Endothelial cell of umbilical vein (primary cell): ENCODE data around the gene CCDC124. TPM values are rescaled to one million over a fixed set of nuclear protein-coding genes. Genes with fewer than 3 reads are reported as not detected.

ENCODE experiments used
- BruUV-seq: library from RNA; stranded (reverse); fragments of 400-500 nt; replicated peaks from 2 replicates; lab custom pipeline; 2021; lab: Mats Ljungman, UMichigan
- CTCF ChIA-PET: fragments of 300-600, 350-600 bp; sonication (Branson Sonifier 250); formaldehyde crosslinking; loops from one replicate; lab custom pipeline; 2021; ENCODE audit warnings: antibody characterized with exemption, inconsistent platforms; lab: Charles Lee
- POLR2A ChIA-PET: fragments of 300-600, 350-600 bp; sonication (Branson Sonifier 250); formaldehyde crosslinking; loops from one replicate; lab custom pipeline; 2021; ENCODE audit warnings: antibody characterized with exemption, inconsistent platforms; lab: Charles Lee
- DNase-seq: peaks from one replicate; pipeline ENCODE4 v3.0.0-alpha.2; 2011; ENCODE audit warnings: low read depth, low spot score
- FAIRE-seq: peaks from 2 replicates; lab custom pipeline; 2011; peaks lifted over from hg19 to GRCh38; lab: Jason Lieb, UNC
- H2AFZ ChIP-seq: 2 replicates; pipeline ENCODE4 v1.6.0; 2012; ENCODE audit warnings: low read depth, low read length, control low read depth, inconsistent platforms
- H3K27ac ChIP-seq: 2 replicates; pipeline ENCODE4 v1.5.1; 2011; ENCODE audit warnings: low read depth, mild to moderate bottlenecking, control low read depth, low read length, moderate library complexity; ENCODE audit not compliant: insufficient read depth
- H3K27me3 ChIP-seq, 2 experiments: 2 replicates each; pipeline versions ENCODE4 v1.6.0 to v1.6.1; 2011; ENCODE audit warnings: low read length in 2 of 2, mixed read lengths in 1 of 2; ENCODE audit not compliant: control insufficient read depth in 2 of 2, insufficient read depth in 2 of 2
- H3K36me3 ChIP-seq, 2 experiments: 2 replicates in 1 of 2; 3 replicates in 1 of 2; pipeline ENCODE4 v1.5.1; 2011; ENCODE audit warnings: low read length in 2 of 2, mild to moderate bottlenecking in 1 of 2, moderate library complexity in 1 of 2; ENCODE audit not compliant: control insufficient read depth in 2 of 2, insufficient read depth in 2 of 2; ENCODE audit errors: extremely low read depth in 1 of 2
- H3K4me1 ChIP-seq: 3 replicates; pipeline ENCODE4 v1.5.1; 2011; ENCODE audit warnings: mild to moderate bottlenecking, low read length; ENCODE audit not compliant: control insufficient read depth, insufficient read depth; ENCODE audit errors: extremely low read depth
- H3K4me2 ChIP-seq: 2 replicates; pipeline ENCODE4 v1.6.1; 2011; ENCODE audit warnings: low read length, control low read depth, mixed read lengths; ENCODE audit not compliant: insufficient read depth
- H3K4me3 ChIP-seq, 3 experiments: fragments of 200-600 bp in 1 of 3; sonication (generic), shearing (Covaris generic) in 1 of 3; replicated peaks in 1 of 3; 2 replicates each; pipeline ENCODE4 v1.5.1; 2011 to 2016; ENCODE audit warnings: control low read depth in 3 of 3, low read length in 3 of 3, mild to moderate bottlenecking in 2 of 3, inconsistent platforms in 1 of 3, low read depth in 1 of 3, moderate library complexity in 1 of 3; ENCODE audit not compliant: insufficient read depth in 1 of 3
- H3K79me2 ChIP-seq: 2 replicates; pipeline ENCODE4 v1.6.0; 2012; ENCODE audit warnings: low read length, inconsistent platforms; ENCODE audit not compliant: control insufficient read depth, insufficient read depth
- H3K9ac ChIP-seq: replicated peaks from 2 replicates; pipeline ENCODE3; 2011; ENCODE audit warnings: low read length, control low read depth; ENCODE audit not compliant: insufficient read depth; ENCODE audit errors: extremely low read depth
- H3K9me1 ChIP-seq: replicated peaks from 3 replicates; pipeline ENCODE4 v1.6.0; 2011; ENCODE audit warnings: mild to moderate bottlenecking, low read length; ENCODE audit not compliant: control insufficient read depth, insufficient read depth; ENCODE audit errors: extremely low read depth
- H3K9me3 ChIP-seq: replicated peaks from 2 replicates; pipeline ENCODE4 v1.5.1; 2012; ENCODE audit warnings: low read length, inconsistent platforms; ENCODE audit not compliant: control insufficient read depth, insufficient read depth
- H4K20me1 ChIP-seq: replicated peaks from 2 replicates; pipeline ENCODE3; 2011; ENCODE audit warnings: mild to moderate bottlenecking, low read length; ENCODE audit not compliant: control insufficient read depth, insufficient read depth; ENCODE audit errors: extremely low read depth
- CTCF ChIP-seq, 2 donors: IDR thresholded peaks; 1 replicate in 1 of 2; 2 replicates in 1 of 2; pipeline ENCODE4 v1.5.1; 2011; ENCODE audit warnings: low read length in 2 of 2, mild to moderate bottlenecking in 2 of 2, moderate library complexity in 2 of 2, control low read depth in 1 of 2, inconsistent platforms in 1 of 2, low read depth in 1 of 2; ENCODE audit not compliant: insufficient read depth in 1 of 2; ENCODE audit errors: extremely low read depth in 1 of 2
- EZH2 ChIP-seq: IDR thresholded peaks from 2 replicates; pipeline ENCODE4 v1.6.1; 2012; ENCODE audit warnings: borderline replicate concordance, low read depth, mild to moderate bottlenecking, moderate library complexity, low read length, inconsistent platforms; ENCODE audit not compliant: severe bottlenecking
- FOS ChIP-seq: IDR thresholded peaks from 2 replicates; pipeline ENCODE4 v1.6.1; 2011; ENCODE audit warnings: mild to moderate bottlenecking, low read length, moderate library complexity, borderline replicate concordance; ENCODE audit not compliant: insufficient read depth
- GATA2 ChIP-seq: IDR thresholded peaks from 2 replicates; pipeline ENCODE4 v1.7.0; 2011; ENCODE audit warnings: low read depth, mild to moderate bottlenecking, moderate library complexity, mixed read lengths, low read length; ENCODE audit not compliant: insufficient read length, insufficient read depth
- JUN ChIP-seq: IDR thresholded peaks from 2 replicates; pipeline ENCODE4 v1.6.1; 2011; ENCODE audit warnings: borderline replicate concordance, low read depth; ENCODE audit not compliant: insufficient read length, insufficient read depth
- MYC ChIP-seq: IDR thresholded peaks from one replicate; pipeline ENCODE4 v1.6.1; 2011; ENCODE audit warnings: mild to moderate bottlenecking, low read depth, low read length
- POLR2A ChIP-seq: IDR thresholded peaks from 2 replicates; pipeline ENCODE4 v1.6.1; 2012; ENCODE audit warnings: low read depth, mild to moderate bottlenecking, control low read depth, low read length
- POLR2AphosphoS5 ChIP-seq: IDR thresholded peaks from 2 replicates; pipeline ENCODE4 v1.6.1; 2012; ENCODE audit warnings: low read depth, mild to moderate bottlenecking, control low read depth, low read length, moderate library complexity; ENCODE audit not compliant: insufficient read depth
- dilution Hi-C: fragments of 300-500 bp; cut with MboI; formaldehyde crosslinking; loops from one replicate; pipeline ENCODE4 v1.15.0; 2019; ENCODE audit warnings: low sequenced_read_pairs; ENCODE audit not compliant: extremely low pct_ligation_motif_present
- intact Hi-C: fragments of 100-400 bp; cut with micrococcal nuclease; formaldehyde crosslinking; loops from one replicate; pipeline ENCODE4 v1.10.0; 2022
- polyA plus RNA-seq, 4 experiments: library from polyadenylated mRNA; depleted of rRNA in 3 of 4; stranded (reverse) in 3 of 4; unstranded in 1 of 4; fragments of >200 nt; gene quantifications; 2 replicates each; pipeline versions ENCODE4 v1.2.1 to v1.2.3, GENCODE V29; 2011 to 2012; ENCODE audit warnings: missing spikeins in 1 of 4
- total RNA-seq: library from RNA; stranded (reverse); gene quantifications from 2 replicates; pipeline ENCODE4 v1.2.3, GENCODE V29; 2021
- TF ChIP-seq, protein P1 (sequence below): IDR thresholded peaks from 2 replicates; pipeline ENCODE4 v1.6.1; 2011; ENCODE audit not compliant: insufficient read depth, insufficient read length

The CCDC124 gene
- total and polyA plus RNA-seq, 2 donors (not counting 3 experiments of a cell fraction or from before 2014, with no cell fraction given) = 101 to 115 TPM

- FAIRE-seq = no peak
- no peak overlapping the region for H2AFZ ChIP-seq
- H3K4me1 ChIP-seq = no peaks in the 10 kb centered on the region
- H4K20me1 ChIP-seq = no peaks in the 10 kb centered on the region
- no peak overlapping the region for H3K27ac ChIP-seq
- H3K9me1 ChIP-seq = no peaks in the 10 kb centered on the region
- H3K79me2 ChIP-seq = no peaks in the 10 kb centered on the region
- intact Hi-C loops = no loop called here
- H3K4me2 ChIP-seq = no peak overlapping the region
- dilution Hi-C loops = no loop called here
- H3K36me3 ChIP-seq = no peaks in the 10 kb centered on the region
- H3K9me3 ChIP-seq = no peaks in the 10 kb centered on the region
- POLR2A ChIA-PET = no interaction called here
- CTCF ChIA-PET = interaction anchor here (0.6 to 0.7 kb wide), 2 partner anchors 36 to 169 kb away, joined by 3 read pairs; no protein-coding TSS in a partner anchor
- no peak for TF ChIP-seq MYC
- no peak overlapping the region for H3K4me3 ChIP-seq
- H3K27me3 ChIP-seq = no peaks in the 10 kb centered on the region
- DNase-seq = no peak
- no TSS peak for BruUV-seq
- no peak overlapping the region for H3K9ac ChIP-seq
These were observed 41.7 kb downstream of the CCDC124 start for GRCh38 chr19:17974551-17974950.

DNA sequence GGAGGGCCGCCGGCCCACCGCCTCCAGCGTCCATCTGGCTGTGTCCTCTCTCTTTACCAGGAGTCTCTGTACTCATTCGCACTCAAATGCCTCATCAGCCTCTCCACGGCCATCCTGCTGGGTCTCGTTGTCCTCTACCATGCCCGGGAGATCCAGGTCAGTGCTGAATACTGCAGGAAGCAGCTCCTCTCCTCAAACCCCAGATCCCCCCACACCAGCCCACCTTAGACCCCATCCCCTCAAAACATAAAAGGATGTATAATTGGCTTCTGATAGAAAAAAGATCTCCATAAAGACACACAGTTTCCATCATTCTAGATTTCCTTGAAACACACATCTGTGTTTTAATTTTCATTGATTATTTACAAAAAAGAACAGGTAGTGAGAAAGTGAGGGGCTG lies 42.2 kb downstream of the CCDC124 start:
- Histone ChIP-seq H3K36me3 (no peaks in the 10 kb centered on the region), H3K9me1 (no peaks in the 10 kb centered on the region), H3K9ac (no peak overlapping the region), H3K4me2 (no peak overlapping the region), H4K20me1 (no peaks in the 10 kb centered on the region), H3K79me2 (no peaks in the 10 kb centered on the region), H3K27me3 (no peaks in the 10 kb centered on the region), H2AFZ (no peak overlapping the region), H3K9me3 (no peaks in the 10 kb centered on the region), H3K4me3 (no peak overlapping the region), H3K27ac (no peak overlapping the region), H3K4me1 (no peaks in the 10 kb centered on the region)
- ChIA-PET POLR2A (no interaction called here), CTCF (interaction anchor here (0.6 to 1.0 kb wide), 3 partner anchors 22 to 169 kb away, joined by 3 to 4 read pairs (median 3); no protein-coding TSS in a partner anchor)
- dilution Hi-C loops = no loop called here
- TF ChIP-seq POLR2A (no peak), GATA2 (no peak), CTCF (IDR thresholded peaks at IDR 0.05; ENCODE audit: extremely low read depth in 1 of 2, insufficient read depth in 1 of 2, low read depth in 1 of 2, low read length in 2 of 2) (no peak), EZH2 (no peak), FOS (no peak), JUN (no peak), POLR2AphosphoS5 (no peak), MYC (no peak)
- TF ChIP-seq, protein P1, sequence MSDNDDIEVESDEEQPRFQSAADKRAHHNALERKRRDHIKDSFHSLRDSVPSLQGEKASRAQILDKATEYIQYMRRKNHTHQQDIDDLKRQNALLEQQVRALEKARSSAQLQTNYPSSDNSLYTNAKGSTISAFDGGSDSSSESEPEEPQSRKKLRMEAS = no peak
- FAIRE-seq (no peak), DNase-seq (no peak)
- no TSS peak for BruUV-seq
- intact Hi-C loops = no loop called here
